Activated naive CD4-positive, alpha-beta T cell treated with anti-CD3 and anti-CD28 coated beads, Interleukin-2, amount 10 ng/mL, durations not matched to agents 7 days and 5 days (primary cell): ENCODE measurements around the gene DSP.
A peak's percentile ranks its signal among the peaks of the same experiment; 100 is the strongest.

Experiments used
- CTCF ChIA-PET: fragments of 350-600 bp; sonication (Branson Sonifier 250); formaldehyde crosslinking; loops from one replicate; lab custom pipeline; 2021; ENCODE audit warnings: antibody characterized with exemption; lab: Charles Lee
- DNase-seq: peaks from one replicate; pipeline ENCODE4 v3.0.0-alpha.2; 2020
- H3K27ac Mint-ChIP-seq: one replicate; pipeline ENCODE4 v1.8.0; 2021; ENCODE audit warnings: mild to moderate bottlenecking, moderate library complexity, mixed read lengths
- H3K27me3 Mint-ChIP-seq: one replicate; pipeline ENCODE4 v1.8.0; 2021; ENCODE audit warnings: mild to moderate bottlenecking, mixed read lengths
- H3K36me3 Mint-ChIP-seq: one replicate; pipeline ENCODE4 v1.8.0; 2021; ENCODE audit warnings: mixed read lengths
- H3K4me1 Mint-ChIP-seq: one replicate; pipeline ENCODE4 v1.8.0; 2021; ENCODE audit warnings: mixed read lengths
- H3K4me3 Mint-ChIP-seq: one replicate; pipeline ENCODE4 v1.8.0; 2021; ENCODE audit warnings: mild to moderate bottlenecking, moderate library complexity, mixed read lengths
- H3K9me3 Mint-ChIP-seq: one replicate; pipeline ENCODE4 v1.8.0; 2021; ENCODE audit warnings: mixed read lengths

The DSP gene

DNA sequence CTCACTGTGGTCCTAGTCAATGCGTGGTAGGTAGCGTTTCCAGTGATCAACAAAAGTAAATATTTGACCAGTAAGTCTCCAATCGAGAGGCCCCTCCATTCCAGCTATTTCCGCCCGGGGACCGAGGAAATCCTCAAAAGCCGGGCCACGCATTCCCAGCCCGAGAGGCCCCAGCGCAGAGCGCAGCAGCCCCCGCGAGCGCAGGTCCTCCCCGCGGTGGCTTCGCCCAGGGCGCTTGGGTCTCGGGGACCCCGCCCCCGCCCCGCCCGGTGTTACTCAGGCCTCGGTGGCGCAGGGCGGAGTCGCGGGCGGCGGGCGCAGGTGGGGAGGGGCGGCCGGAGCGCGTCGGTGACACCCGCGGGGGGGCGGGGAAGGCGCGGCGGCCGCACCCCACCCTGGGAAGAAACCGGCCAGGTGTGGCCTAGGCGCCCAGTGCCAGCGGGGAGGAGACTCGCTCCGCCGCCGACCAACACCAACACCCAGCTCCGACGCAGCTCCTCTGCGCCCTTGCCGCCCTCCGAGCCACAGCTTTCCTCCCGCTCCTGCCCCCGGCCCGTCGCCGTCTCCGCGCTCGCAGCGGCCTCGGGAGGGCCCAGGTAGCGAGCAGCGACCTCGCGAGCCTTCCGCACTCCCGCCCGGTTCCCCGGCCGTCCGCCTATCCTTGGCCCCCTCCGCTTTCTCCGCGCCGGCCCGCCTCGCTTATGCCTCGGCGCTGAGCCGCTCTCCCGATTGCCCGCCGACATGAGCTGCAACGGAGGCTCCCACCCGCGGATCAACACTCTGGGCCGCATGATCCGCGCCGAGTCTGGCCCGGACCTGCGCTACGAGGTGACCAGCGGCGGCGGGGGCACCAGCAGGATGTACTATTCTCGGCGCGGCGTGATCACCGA lies at the start of gene DSP:
Gene DSP, plus strand, starts transcription at position 497 of the 890 bp plus-strand sequence. Its CDS starts 245 bp downstream, at position 742.
- no peak within 1 kb of the TSS for H3K27ac Mint-ChIP-seq
- no peaks in the 10 kb centered on the region for H3K9me3 Mint-ChIP-seq
- H3K4me3 Mint-ChIP-seq, result peak within 1 kb of the TSS; percentile 79
- peaks cover 16% of the 10 kb centered on the region for H3K4me1 Mint-ChIP-seq
- H3K36me3 Mint-ChIP-seq, result no peaks in the 10 kb centered on the region
- CTCF ChIA-PET, result no interaction called here
- H3K27me3 Mint-ChIP-seq, result peaks cover 86% of the 10 kb centered on the region
- DNase-seq, result peak; percentile 48

- Mint-ChIP-seq H3K9me3 (no peaks in the 10 kb centered on the region), H3K4me1 (no peaks in the 10 kb centered on the region), H3K27ac (no peak overlapping the region), H3K27me3 (peaks cover 11% of the 10 kb centered on the region), H3K4me3 (no peak overlapping the region), H3K36me3 (no peaks in the 10 kb centered on the region)
- CTCF ChIA-PET, result no interaction called here
- no peak for DNase-seq
Measured at GRCh38 chr6:7493866-7494265, 47.6 kb upstream of the DSP start.

- Mint-ChIP-seq H3K27ac (no peak overlapping the region), H3K4me1 (no peaks in the 10 kb centered on the region), H3K27me3 (peaks cover 11% of the 10 kb centered on the region), H3K9me3 (no peaks in the 10 kb centered on the region), H3K36me3 (no peaks in the 10 kb centered on the region), H3K4me3 (no peak overlapping the region)
- DNase-seq, result no peak
- CTCF ChIA-PET, result no interaction called here
Measured at GRCh38 chr6:7494638-7495037, 46.8 kb upstream of the DSP start.

- no peak overlapping the region for H3K27ac Mint-ChIP-seq
- no peaks in the 10 kb centered on the region for H3K4me1 Mint-ChIP-seq
- CTCF ChIA-PET, result no interaction called here
- no peaks in the 10 kb centered on the region for H3K36me3 Mint-ChIP-seq
- no peak overlapping the region for H3K4me3 Mint-ChIP-seq
- DNase-seq, result no peak
- H3K9me3 Mint-ChIP-seq, result no peaks in the 10 kb centered on the region
- peaks cover 12% of the 10 kb centered on the region for H3K27me3 Mint-ChIP-seq
Measured at GRCh38 chr6:7496266-7496875, 45.1 kb upstream of the DSP start.

GRCh38 chr6:7500752-7501282 lies 40.7 kb upstream of the DSP start:
- no peak for DNase-seq
- Mint-ChIP-seq H3K9me3 (no peaks in the 10 kb centered on the region), H3K4me1 (no peaks in the 10 kb centered on the region), H3K27me3 (peaks cover 14% of the 10 kb centered on the region), H3K4me3 (no peak overlapping the region), H3K36me3 (no peaks in the 10 kb centered on the region), H3K27ac (no peak overlapping the region)
- CTCF ChIA-PET, result no interaction called here

GRCh38 chr6:7502743-7503142 lies 38.7 kb upstream of the DSP start:
- H3K27me3 Mint-ChIP-seq, result peaks cover 14% of the 10 kb centered on the region

DNA sequence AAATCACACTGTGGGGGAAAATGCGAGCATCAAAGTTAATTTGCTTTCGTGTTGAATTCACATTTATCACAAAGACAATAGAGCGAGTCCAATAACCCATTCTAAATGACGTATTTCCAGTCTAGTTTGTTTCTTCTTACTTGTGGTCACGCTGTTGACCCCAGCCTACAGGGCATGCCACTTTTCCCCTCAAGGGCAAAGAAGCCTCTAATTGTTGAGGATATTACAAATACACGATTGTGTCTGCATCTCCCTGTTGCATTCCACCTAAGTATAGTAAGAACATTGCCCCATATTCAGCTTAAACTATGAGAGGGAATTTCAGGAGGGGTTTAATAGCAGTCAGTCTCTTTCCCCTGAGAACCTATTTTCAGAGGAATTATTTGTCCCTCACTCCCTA lies 37.4 kb upstream of the DSP start:
- peaks cover 18% of the 10 kb centered on the region for H3K27me3 Mint-ChIP-seq
- H3K4me3 Mint-ChIP-seq, result no peak overlapping the region
- no peak overlapping the region for H3K27ac Mint-ChIP-seq
- CTCF ChIA-PET, result no interaction called here
- H3K4me1 Mint-ChIP-seq, result no peaks in the 10 kb centered on the region
- no peak for DNase-seq
- H3K9me3 Mint-ChIP-seq, result no peaks in the 10 kb centered on the region
- H3K36me3 Mint-ChIP-seq, result no peaks in the 10 kb centered on the region

More at GRCh38 chr6:7502743-7503142, 38.7 kb upstream of the DSP start:
- no peak for DNase-seq
- CTCF ChIA-PET, result no interaction called here
- Mint-ChIP-seq H3K9me3 (no peaks in the 10 kb centered on the region), H3K4me3 (no peak overlapping the region), H3K36me3 (no peaks in the 10 kb centered on the region), H3K4me1 (no peaks in the 10 kb centered on the region), H3K27ac (no peak overlapping the region)

- no peak overlapping the region for H3K27ac Mint-ChIP-seq
- no peaks in the 10 kb centered on the region for H3K9me3 Mint-ChIP-seq
- H3K4me3 Mint-ChIP-seq, result no peak overlapping the region
- CTCF ChIA-PET, result no interaction called here
- H3K27me3 Mint-ChIP-seq, result peaks cover 15% of the 10 kb centered on the region
- no peaks in the 10 kb centered on the region for H3K36me3 Mint-ChIP-seq
- no peak for DNase-seq
- H3K4me1 Mint-ChIP-seq, result no peaks in the 10 kb centered on the region
Measured at GRCh38 chr6:7505189-7505699, 36.2 kb upstream of the DSP start.

- Mint-ChIP-seq H3K4me3 (no peak overlapping the region), H3K27me3 (peaks cover 22% of the 10 kb centered on the region), H3K27ac (no peak overlapping the region), H3K4me1 (no peaks in the 10 kb centered on the region), H3K36me3 (no peaks in the 10 kb centered on the region), H3K9me3 (no peaks in the 10 kb centered on the region)
- DNase-seq, result no peak
- CTCF ChIA-PET, result no interaction called here
Measured at GRCh38 chr6:7507600-7507999, 33.9 kb upstream of the DSP start.

DNA sequence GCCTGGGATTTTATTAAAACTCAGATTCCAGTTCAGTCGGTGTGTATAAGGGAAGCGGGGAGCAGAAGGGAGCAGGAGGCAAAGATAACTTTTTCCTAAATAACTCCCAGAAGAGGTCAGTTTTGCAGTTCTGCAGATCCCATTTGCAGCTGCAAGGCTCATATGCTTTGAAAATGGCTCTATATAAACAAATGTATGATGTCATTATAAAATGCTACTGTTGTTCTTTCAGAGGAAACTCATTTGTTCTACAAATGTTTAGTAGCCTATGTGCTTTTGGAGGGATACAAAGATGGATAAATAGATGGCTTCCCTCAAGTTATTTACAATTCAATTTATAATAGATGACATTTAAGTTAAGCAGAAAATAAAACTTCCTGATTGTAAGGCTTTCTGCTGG lies 29.2 kb upstream of the DSP start:
- no peak for DNase-seq
- Mint-ChIP-seq H3K9me3 (no peaks in the 10 kb centered on the region), H3K4me1 (no peaks in the 10 kb centered on the region), H3K36me3 (no peaks in the 10 kb centered on the region), H3K27me3 (peaks cover 26% of the 10 kb centered on the region), H3K27ac (no peak overlapping the region), H3K4me3 (no peak overlapping the region)
- CTCF ChIA-PET, result no interaction called here

DNA sequence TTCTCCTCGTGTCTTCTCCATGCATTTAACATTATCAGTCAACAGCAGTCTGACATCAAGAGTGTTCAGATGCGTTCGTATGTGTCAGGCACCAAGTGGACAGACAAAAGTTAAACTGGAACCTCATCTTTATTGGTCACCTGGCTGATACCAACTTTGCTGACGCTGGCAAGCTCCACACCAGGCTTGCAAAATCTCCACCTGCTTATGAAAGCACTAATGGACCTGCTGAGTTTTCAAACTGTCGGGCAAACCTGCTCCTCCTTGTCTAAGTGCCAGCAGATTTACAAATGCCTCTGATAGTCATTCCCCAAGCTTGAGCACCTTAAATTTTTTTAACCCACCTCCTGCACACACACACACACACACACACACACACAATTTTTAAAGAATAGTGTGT lies 27.9 kb upstream of the DSP start:
- Mint-ChIP-seq H3K9me3 (no peaks in the 10 kb centered on the region), H3K36me3 (no peaks in the 10 kb centered on the region), H3K4me1 (no peaks in the 10 kb centered on the region), H3K27ac (no peak overlapping the region), H3K27me3 (peaks cover 23% of the 10 kb centered on the region), H3K4me3 (no peak overlapping the region)
- CTCF ChIA-PET, result interaction anchor here (0.6 kb wide), 1 partner anchor 36 kb away, joined by 3 read pairs; no protein-coding TSS in a partner anchor
- no peak for DNase-seq

- Mint-ChIP-seq H3K9me3 (no peaks in the 10 kb centered on the region), H3K36me3 (no peaks in the 10 kb centered on the region), H3K27ac (no peak overlapping the region), H3K27me3 (peaks cover 26% of the 10 kb centered on the region), H3K4me1 (no peaks in the 10 kb centered on the region), H3K4me3 (no peak overlapping the region)
- DNase-seq, result no peak
- CTCF ChIA-PET, result no interaction called here
Measured at GRCh38 chr6:7515363-7515762, 26.1 kb upstream of the DSP start.

GRCh38 chr6:7518877-7519276 lies 22.6 kb upstream of the DSP start:
- H3K4me1 Mint-ChIP-seq, result no peaks in the 10 kb centered on the region
- CTCF ChIA-PET, result no interaction called here
- H3K27me3 Mint-ChIP-seq, result peaks cover 17% of the 10 kb centered on the region
- H3K9me3 Mint-ChIP-seq, result no peaks in the 10 kb centered on the region
- DNase-seq, result no peak
- no peaks in the 10 kb centered on the region for H3K36me3 Mint-ChIP-seq
- H3K4me3 Mint-ChIP-seq, result no peak overlapping the region
- H3K27ac Mint-ChIP-seq, result no peak overlapping the region

- Mint-ChIP-seq H3K27me3 (peaks cover 34% of the 10 kb centered on the region), H3K9me3 (no peaks in the 10 kb centered on the region), H3K4me1 (no peaks in the 10 kb centered on the region), H3K36me3 (no peaks in the 10 kb centered on the region), H3K27ac (no peak overlapping the region), H3K4me3 (no peak overlapping the region)
- CTCF ChIA-PET, result no interaction called here
- no peak for DNase-seq
Measured at GRCh38 chr6:7522873-7523272, 18.6 kb upstream of the DSP start.
